Heart right ventricle (tissue), 16 donors: Measurements from ENCODE around the gene THSD4. TPM values are rescaled to one million over a fixed set of nuclear protein-coding genes. Genes with fewer than 3 reads are reported as not detected.

Experiments
- ATAC-seq, 8 donors: fragments of 200-7000 bp; cut with Tn5 transposase; one replicate each; pipeline ENCODE4 v1.9.1; 2020; ENCODE audit warnings: mild to moderate bottlenecking in 8 of 8, moderate library complexity in 8 of 8, moderate number of reproducible peaks in 1 of 8
- DNase-seq, 2 donors: peaks; one replicate each; pipeline ENCODE4 v3.0.0-alpha.2; 2020
- H3K27ac ChIP-seq, 10 donors: fragments of 200-600 bp; sonication (generic) in 2 of 10; one replicate each; pipeline versions ENCODE4 v1.5.0 to v1.8.0; 2020 to 2022; ENCODE audit warnings: mild to moderate bottlenecking in 3 of 10
- H3K27me3 ChIP-seq, 7 donors: fragments of 200-600 bp; one replicate each; pipeline ENCODE4 v1.8.0; 2021 to 2022; ENCODE audit warnings: mild to moderate bottlenecking in 2 of 7
- H3K36me3 ChIP-seq, 9 donors: fragments of 200-600 bp; sonication (generic) in 1 of 9; one replicate each; pipeline versions ENCODE4 v1.5.0 to v1.8.0; 2020 to 2022; ENCODE audit warnings: mild to moderate bottlenecking in 2 of 9
- H3K4me1 ChIP-seq, 9 donors: fragments of 200-600 bp; sonication (generic) in 1 of 9; one replicate each; pipeline versions ENCODE4 v1.5.0 to v1.8.0; 2020 to 2022; ENCODE audit warnings: mild to moderate bottlenecking in 4 of 9
- H3K4me3 ChIP-seq, 10 donors: fragments of 200-600 bp; sonication (generic) in 2 of 10; one replicate each; pipeline versions ENCODE4 v1.5.0 to v1.8.0; 2020 to 2022; ENCODE audit warnings: mild to moderate bottlenecking in 7 of 10, moderate library complexity in 2 of 10
- H3K9me3 ChIP-seq, 11 donors: fragments of 200-600 bp in 10 of 11; sonication (generic) in 2 of 11; one replicate each; pipeline versions ENCODE4 v1.5.0 to v1.8.0; 2013 to 2022; ENCODE audit warnings: mild to moderate bottlenecking in 2 of 11, control low read depth in 1 of 11, moderate library complexity in 1 of 11
- CTCF ChIP-seq, 9 donors: fragments of 200-600 bp; sonication (generic) in 2 of 9; IDR thresholded peaks; one replicate each; pipeline versions ENCODE4 v1.5.0 to v1.8.0; 2021 to 2022; ENCODE audit warnings: antibody characterized with exemption in 9 of 9, mild to moderate bottlenecking in 5 of 9, moderate library complexity in 1 of 9
- WGBS, 2 donors: extraction: QIAGEN DNeasy Blood & Tissue Kit; methylation state at CpG; one replicate each; pipeline ENCODE4 v1.1.7; 2013; ENCODE audit warnings: inconsistent platforms in 1 of 2; 5-methylcytosine and 5-hydroxymethylcytosine counted together
- intact Hi-C, 10 donors: fragments of 100-400 bp; cut with DNase I; formaldehyde crosslinking; loops; one replicate each; pipeline versions ENCODE4 v1.11.1 to v1.14.2; 2022
- polyA plus RNA-seq, 2 donors: library from polyadenylated mRNA; stranded (reverse); fragments of 200-250 nt; gene quantifications; one replicate each; pipeline ENCODE4 v1.2.3, GENCODE V29; 2013
- total RNA-seq, 10 donors: library from RNA; stranded (reverse); fragmentation: NEBNext Ultra II Directional in 3 of 10; extraction: Animal tissue kit (Norgen Biotek cat#: 25700) in 3 of 10; gene quantifications; one replicate each; pipeline versions ENCODE4 v1.2.1 to v1.2.4, GENCODE V29; 2021 to 2023
- donor health status: Arrhythmogenic right ventricular cardiomyopathy.
- donor health status: ischemic (EF 13 %, LVEDD 7.1; RV severe dilation, severe dysfunction).
- donor health status: healthy with polysubstance abuse.
- donor health status: DM: no; HTN: yes; CAD: no.
- donor health status: DM: no; HTN: no; CAD: no.
- donor health status: ischemic (EF 25% LVEDD 6.9; RV normal size, moderate dysfunction).
- donor health status: ischemic (EF 25% LVEDD 5.7; RV mildly dilated, moderate dysfunction).
- donor health status: healthy.
- donor health status: DM: yes; HTN: yes; CAD: no.
- donor health status: Ischemic cardiomyopathy.
- donor health status: ischemic (EF 35%, LVEDD 5.7; RV mildly dilated, moderate dysfunction).
- donor health status: nonischemic (EF 11% LVEDD 7.7; RV severe dilation, severe dysfunction).
- donor health status: DM: yes; HTN: yes; CAD: no.
- donor health status: PGD.
- donor health status: ischemic (EF 29% LVEDD 5.4; RV normal size, mild dysfunction).
- donor health status: nonischemic (EF 23%, LVEDD 6.1; RV moderate dilation, normal function).

THSD4 gene
- total and polyA plus RNA-seq, 12 donors, result 20.8 to 212 (median 139) TPM

GRCh38 chr15:71822890-71823630, 707.8 kb downstream of the THSD4 start:
- WGBS, 2 donors, result 96 to 98% methylated on average over 3 of the region's 3 CpGs
- no peaks in the 10 kb centered on the region for H3K27me3 ChIP-seq
- H3K9me3 ChIP-seq, result peaks cover 0 to 54% (median 19%) of the 10 kb centered on the region in 11 donors
- ATAC-seq (no peak), DNase-seq (no peak)
- no peaks in the 10 kb centered on the region for H3K4me1 ChIP-seq
- H3K36me3 ChIP-seq, result peaks cover 0 to 72% (median 36%) of the 10 kb centered on the region in 9 donors
- H3K4me3 ChIP-seq, result no peak overlapping the region
- intact Hi-C loops, result no loop called here
- TF ChIP-seq CTCF (IDR thresholded peaks at IDR 0.05), result no peak
- no peak overlapping the region for H3K27ac ChIP-seq

- H3K36me3 ChIP-seq, result peaks cover 0 to 78% (median 42%) of the 10 kb centered on the region in 9 donors
- H3K27me3 ChIP-seq, result no peaks in the 10 kb centered on the region
- H3K9me3 ChIP-seq, result peaks cover 0 to 51% (median 19%) of the 10 kb centered on the region in 11 donors
- DNase-seq, result no peak
- no peak overlapping the region for H3K4me3 ChIP-seq
- H3K4me1 ChIP-seq, result no peaks in the 10 kb centered on the region
- ATAC-seq, result no peak
- H3K27ac ChIP-seq, result no peak overlapping the region
- 89 to 92% methylated on average over 3 of the region's 3 CpGs for WGBS, 2 donors
- intact Hi-C loops, result no loop called here
- TF ChIP-seq CTCF (IDR thresholded peaks at IDR 0.05), result no peak
These were observed 708.5 kb downstream of the THSD4 start for GRCh38 chr15:71823801-71824200.

GRCh38 chr15:71825021-71825730, 709.9 kb downstream of the THSD4 start:
- no peaks in the 10 kb centered on the region for H3K27me3 ChIP-seq
- H3K4me1 ChIP-seq, result no peaks in the 10 kb centered on the region
- ATAC-seq, result no peak
- peaks cover 0 to 37% (median 19%) of the 10 kb centered on the region in 11 donors for H3K9me3 ChIP-seq
- H3K27ac ChIP-seq, result no peak overlapping the region
- peaks cover 0 to 92% (median 46%) of the 10 kb centered on the region in 9 donors for H3K36me3 ChIP-seq
- WGBS, 2 donors, result 88 to 95% methylated on average over 4 of the region's 4 CpGs
- no peak for TF ChIP-seq CTCF (IDR thresholded peaks at IDR 0.05)
- no peak overlapping the region for H3K4me3 ChIP-seq
- intact Hi-C loops, result no loop called here
- DNase-seq, result no peak

- DNase-seq (no peak), ATAC-seq (no peak)
- Histone ChIP-seq H3K27ac (no peak overlapping the region), H3K9me3 (peaks cover 0 to 27% (median 19%) of the 10 kb centered on the region in 11 donors), H3K36me3 (peaks cover 0 to 94% (median 46%) of the 10 kb centered on the region in 9 donors), H3K27me3 (no peaks in the 10 kb centered on the region), H3K4me1 (peaks cover 0 to 2% (median 0%) of the 10 kb centered on the region in 9 donors), H3K4me3 (no peak overlapping the region)
- no peak for TF ChIP-seq CTCF (IDR thresholded peaks at IDR 0.05)
- intact Hi-C loops, result no loop called here
- WGBS, 2 donors, result 88 to 90% methylated on average over 5 of the region's 5 CpGs
These were observed 710.9 kb downstream of the THSD4 start for GRCh38 chr15:71826196-71826595.
